ENCODE data around the gene SCN2A. TPM values are rescaled to one million over a fixed set of nuclear protein-coding genes. Genes with fewer than 3 reads are reported as not detected.
"Not testable (repeated sequence)": the region's sequence is repeated elsewhere in the genome, so short reads cannot be mapped to it uniquely, and the experiment has no call there.

Gene SCN2A
- total RNA-seq, 2 experiments from 2014 or later, result not detected

GRCh38 chr2:165373278-165374010 lies 134.2 kb downstream of the SCN2A start:
- CTCF ChIA-PET, result no interaction called here
- H3K27me3 Mint-ChIP-seq, result no peaks in the 10 kb centered on the region
- H3K27ac Mint-ChIP-seq, result no peak overlapping the region

GRCh38 chr2:165376571-165376975 lies 137.4 kb downstream of the SCN2A start:
- DNase-seq, result no peak
- H3K27ac Mint-ChIP-seq, result no peak overlapping the region

More at GRCh38 chr2:165373278-165374010, 134.2 kb downstream of the SCN2A start:
- POLR2A ChIA-PET, result no interaction called here
- H3K9me3 Mint-ChIP-seq, result no peaks in the 10 kb centered on the region
- no peak for DNase-seq
- no peaks in the 10 kb centered on the region for H3K36me3 Mint-ChIP-seq (ENCODE audit: low read depth)
- no peak overlapping the region for H3K4me3 Mint-ChIP-seq
- no peaks in the 10 kb centered on the region for H3K4me1 Mint-ChIP-seq

GRCh38 chr2:165382362-165382761 lies 143.1 kb downstream of the SCN2A start:
- no peaks in the 10 kb centered on the region for H3K36me3 Mint-ChIP-seq (ENCODE audit: low read depth)
- H3K4me1 Mint-ChIP-seq, result no peaks in the 10 kb centered on the region
- H3K9me3 Mint-ChIP-seq, result no peaks in the 10 kb centered on the region
- H3K4me3 Mint-ChIP-seq, result no peak overlapping the region
- H3K27ac Mint-ChIP-seq, result no peak overlapping the region
- H3K27me3 Mint-ChIP-seq, result peaks cover 3% of the 10 kb centered on the region
- no peak for DNase-seq
- POLR2A ChIA-PET, result no interaction called here
- CTCF ChIA-PET, result interaction anchor here (0.9 kb wide), 1 partner anchor 21 kb away, joined by 3 read pairs; no protein-coding TSS in a partner anchor

More at GRCh38 chr2:165376571-165376975, 137.4 kb downstream of the SCN2A start:
- ChIA-PET CTCF (no interaction called here), POLR2A (no interaction called here)
- Mint-ChIP-seq H3K27me3 (no peaks in the 10 kb centered on the region), H3K4me3 (no peak overlapping the region), H3K9me3 (no peaks in the 10 kb centered on the region), H3K4me1 (no peaks in the 10 kb centered on the region), H3K36me3 (ENCODE audit: low read depth) (no peaks in the 10 kb centered on the region)

GRCh38 chr2:165390875-165391274 lies 151.7 kb downstream of the SCN2A start:
- ChIA-PET POLR2A (no interaction called here), CTCF (interaction anchor here (1.1 to 1.5 kb wide), 2 partner anchors 12 to 484 kb away, joined by 3 to 11 read pairs; no protein-coding TSS in a partner anchor)
- no peak overlapping the region for H3K4me3 Mint-ChIP-seq
- no peaks in the 10 kb centered on the region for H3K9me3 Mint-ChIP-seq
- peaks cover 6% of the 10 kb centered on the region for H3K4me1 Mint-ChIP-seq
- H3K27me3 Mint-ChIP-seq, result peaks cover 9% of the 10 kb centered on the region
- H3K36me3 Mint-ChIP-seq (ENCODE audit: low read depth), result no peaks in the 10 kb centered on the region
- no peak overlapping the region for H3K27ac Mint-ChIP-seq
- DNase-seq, result no peak

- ChIA-PET CTCF (interaction anchor here (1.1 to 1.5 kb wide), 2 partner anchors 11 to 483 kb away, joined by 3 to 11 read pairs; no protein-coding TSS in a partner anchor), POLR2A (no interaction called here)
- no peaks in the 10 kb centered on the region for H3K36me3 Mint-ChIP-seq (ENCODE audit: low read depth)
- H3K27me3 Mint-ChIP-seq, result peaks cover 10% of the 10 kb centered on the region
- no peak overlapping the region for H3K27ac Mint-ChIP-seq
- no peak overlapping the region for H3K4me3 Mint-ChIP-seq
- H3K9me3 Mint-ChIP-seq, result no peaks in the 10 kb centered on the region
- peaks cover 6% of the 10 kb centered on the region for H3K4me1 Mint-ChIP-seq
- no peak for DNase-seq
Measured at GRCh38 chr2:165391791-165392190, 152.6 kb downstream of the SCN2A start.

DNA sequence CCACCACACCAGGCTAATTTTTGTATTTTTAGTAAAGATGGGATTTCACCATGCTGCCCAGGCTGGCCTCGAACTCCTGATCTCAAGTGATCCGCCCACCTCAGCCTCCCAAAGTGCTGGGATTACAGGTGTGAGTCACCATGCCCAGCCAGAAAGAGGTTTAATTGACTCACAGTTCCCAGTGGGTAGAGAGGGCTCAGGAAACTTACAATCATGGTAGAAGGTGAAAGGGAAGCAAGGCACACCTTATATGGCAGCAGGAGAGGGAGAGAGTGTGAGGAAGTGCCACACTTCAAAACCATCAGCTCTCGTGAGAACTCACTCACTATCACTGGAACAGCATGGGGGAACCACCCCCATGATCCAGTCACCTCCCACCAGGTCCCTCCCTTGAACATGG lies 159.4 kb downstream of the SCN2A start:
- DNase-seq; POLR2A ChIA-PET; H3K36me3 Mint-ChIP-seq (ENCODE audit: low read depth); H3K27ac Mint-ChIP-seq; H3K4me1 Mint-ChIP-seq; H3K4me3 Mint-ChIP-seq; CTCF ChIA-PET; H3K9me3 Mint-ChIP-seq: not testable (repeated sequence)
- peaks cover 20% of the 10 kb centered on the region for H3K27me3 Mint-ChIP-seq

- H3K36me3 Mint-ChIP-seq (ENCODE audit: low read depth), result no peaks in the 10 kb centered on the region
- no peak overlapping the region for H3K27ac Mint-ChIP-seq
- H3K27me3 Mint-ChIP-seq, result peaks cover 19% of the 10 kb centered on the region
- ChIA-PET CTCF (interaction anchor here (1.1 to 3.3 kb wide), 5 partner anchors 10 to 473 kb away, joined by 3 to 13 read pairs (median 7); no protein-coding TSS in a partner anchor), POLR2A (no interaction called here)
- H3K9me3 Mint-ChIP-seq, result no peaks in the 10 kb centered on the region
- no peak overlapping the region for H3K4me3 Mint-ChIP-seq
- no peak for DNase-seq
- H3K4me1 Mint-ChIP-seq, result no peaks in the 10 kb centered on the region
Measured at GRCh38 chr2:165401285-165401852, 162.2 kb downstream of the SCN2A start.

DNA sequence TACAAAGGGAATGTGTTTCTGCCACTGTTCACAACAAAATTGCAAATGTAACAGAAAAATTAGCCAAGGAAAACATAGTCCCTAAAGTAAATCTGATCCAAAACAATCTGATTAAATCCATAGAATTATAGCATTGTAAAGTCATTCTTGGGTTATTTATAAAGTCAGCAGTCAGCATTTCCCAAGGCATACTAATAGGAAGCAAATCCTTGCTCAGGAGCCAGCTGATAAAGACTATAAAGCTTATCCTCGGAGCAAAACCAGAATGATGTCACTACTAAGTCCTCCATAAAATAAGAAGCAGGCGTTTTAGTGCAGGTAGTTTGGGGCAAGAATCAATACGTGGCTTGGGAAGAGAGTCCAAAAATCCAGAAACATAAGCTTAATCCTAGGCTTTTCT lies 162.9 kb downstream of the SCN2A start:
- Mint-ChIP-seq H3K9me3 (no peaks in the 10 kb centered on the region), H3K27ac (no peak overlapping the region), H3K27me3 (peaks cover 19% of the 10 kb centered on the region), H3K36me3 (ENCODE audit: low read depth) (no peaks in the 10 kb centered on the region), H3K4me1 (no peaks in the 10 kb centered on the region), H3K4me3 (no peak overlapping the region)
- ChIA-PET CTCF (interaction anchor here (0.8 to 3.8 kb wide), 4 partner anchors 10 to 726 kb away, joined by 4 to 35 read pairs (median 9); partner anchors contain the start of gene SCN1A), POLR2A (interaction anchor here (1.3 kb wide), 1 partner anchor 21 kb away, joined by 3 read pairs; no protein-coding TSS in a partner anchor)
- DNase-seq, result no peak

- Mint-ChIP-seq H3K4me1 (no peaks in the 10 kb centered on the region), H3K36me3 (ENCODE audit: low read depth) (no peaks in the 10 kb centered on the region), H3K4me3 (no peak overlapping the region), H3K27me3 (peaks cover 13% of the 10 kb centered on the region), H3K27ac (no peak overlapping the region), H3K9me3 (no peaks in the 10 kb centered on the region)
- no peak for DNase-seq
- ChIA-PET POLR2A (no interaction called here), CTCF (interaction anchor here (1.9 kb wide), 1 partner anchor 468 kb away, joined by 6 read pairs; no protein-coding TSS in a partner anchor)
Measured at GRCh38 chr2:165406173-165406572, 167.0 kb downstream of the SCN2A start.

DNA sequence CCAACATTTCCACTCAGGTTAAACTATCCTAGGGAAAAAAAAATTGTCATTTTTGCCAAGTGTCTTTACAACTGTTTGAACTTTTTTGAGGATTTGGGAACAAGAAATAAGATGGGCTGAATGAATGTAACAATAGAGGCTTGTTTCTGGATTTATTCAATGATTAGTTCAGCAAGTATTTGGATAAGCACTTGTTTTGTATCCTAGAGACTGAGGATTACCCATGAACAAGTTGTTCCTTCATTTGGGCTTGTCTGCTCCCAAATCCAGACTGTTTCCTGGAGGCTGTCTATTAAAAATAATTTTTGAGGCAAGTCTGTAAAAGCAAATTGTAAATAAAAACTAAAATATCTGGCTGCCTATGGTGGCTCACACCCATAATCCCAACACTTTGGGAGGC lies 168.3 kb downstream of the SCN2A start:
- ChIA-PET POLR2A (no interaction called here), CTCF (interaction anchor here (1.9 kb wide), 1 partner anchor 467 kb away, joined by 6 read pairs; no protein-coding TSS in a partner anchor)

DNA sequence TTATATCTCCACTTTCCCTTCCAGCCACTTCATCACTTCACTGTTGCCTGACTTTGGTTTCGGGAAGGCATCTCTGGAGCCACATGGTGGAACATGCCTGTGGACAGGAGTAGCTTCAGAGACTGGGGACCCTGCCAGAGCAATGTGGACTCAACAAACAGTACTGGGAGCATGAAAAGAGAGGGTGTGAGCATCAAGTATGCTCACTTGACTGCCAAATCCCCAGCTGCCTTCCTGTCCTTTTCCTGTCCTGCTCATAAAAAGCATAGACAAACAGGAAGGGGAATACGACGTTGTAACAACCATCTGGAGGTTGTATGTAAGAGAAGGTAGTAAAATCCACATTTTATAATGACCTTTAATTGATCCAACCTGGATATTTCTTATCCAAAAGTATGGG lies 169.0 kb downstream of the SCN2A start:
- no peak for DNase-seq
- POLR2A ChIA-PET, result no interaction called here
- Mint-ChIP-seq H3K27me3 (peaks cover 7% of the 10 kb centered on the region), H3K27ac (no peak overlapping the region), H3K36me3 (ENCODE audit: low read depth) (no peaks in the 10 kb centered on the region), H3K9me3 (no peaks in the 10 kb centered on the region), H3K4me3 (no peak overlapping the region), H3K4me1 (no peaks in the 10 kb centered on the region)
- CTCF ChIA-PET, result no interaction called here

More for the DNA sequence above, 168.3 kb downstream of the SCN2A start:
- Mint-ChIP-seq H3K9me3 (no peaks in the 10 kb centered on the region), H3K27ac (no peak overlapping the region), H3K36me3 (ENCODE audit: low read depth) (no peaks in the 10 kb centered on the region), H3K4me1 (no peaks in the 10 kb centered on the region), H3K27me3 (peaks cover 10% of the 10 kb centered on the region), H3K4me3 (no peak overlapping the region)
- DNase-seq, result no peak

- peaks cover 6% of the 10 kb centered on the region for H3K27me3 Mint-ChIP-seq
- DNase-seq, result no peak
- CTCF ChIA-PET, result no interaction called here
- POLR2A ChIA-PET, result no interaction called here
- H3K27ac Mint-ChIP-seq, result no peak overlapping the region
- no peaks in the 10 kb centered on the region for H3K9me3 Mint-ChIP-seq
- no peak overlapping the region for H3K4me3 Mint-ChIP-seq
- no peaks in the 10 kb centered on the region for H3K4me1 Mint-ChIP-seq
- H3K36me3 Mint-ChIP-seq (ENCODE audit: low read depth), result no peaks in the 10 kb centered on the region
Measured at GRCh38 chr2:165410276-165410675, 171.1 kb downstream of the SCN2A start.

GRCh38 chr2:165414187-165414586 lies 175.0 kb downstream of the SCN2A start:
- H3K4me1 Mint-ChIP-seq, result no peaks in the 10 kb centered on the region
- no peak for DNase-seq
- H3K36me3 Mint-ChIP-seq (ENCODE audit: low read depth), result no peaks in the 10 kb centered on the region
- peaks cover 6% of the 10 kb centered on the region for H3K27me3 Mint-ChIP-seq
- ChIA-PET CTCF (no interaction called here), POLR2A (no interaction called here)
- no peak overlapping the region for H3K27ac Mint-ChIP-seq
- H3K9me3 Mint-ChIP-seq, result no peaks in the 10 kb centered on the region
- no peak overlapping the region for H3K4me3 Mint-ChIP-seq
